HCT116 (cell line): ENCODE data around the gene SCD5. TPM values are rescaled to one million over a fixed set of nuclear protein-coding genes. Genes with fewer than 3 reads are reported as not detected.

Source experiments
- ATAC-seq: fragments of 200-7000 bp; cut with Tn5 transposase; 2 replicates; pipeline ENCODE4 v1.9.1; 2020; ENCODE audit warnings: mild to moderate bottlenecking, moderate library complexity
- BruUV-seq: library from RNA; stranded (reverse); fragments of 400-500 nt; replicated peaks from 2 replicates; lab custom pipeline; 2021; lab: Mats Ljungman, UMichigan
- CTCF ChIA-PET: fragments of 300-600 bp; sonication (Branson Sonifier 250); formaldehyde crosslinking; loops from one replicate; lab custom pipeline; 2021; ENCODE audit warnings: antibody characterized with exemption; lab: Charles Lee
- POLR2A ChIA-PET: fragments of 300-600, 350-600 bp; sonication (Branson Sonifier 250); formaldehyde crosslinking; loops from one replicate; lab custom pipeline; 2021; ENCODE audit warnings: antibody characterized with exemption; lab: Charles Lee
- RAD21 ChIA-PET, 2 experiments: fragments of 300-600 bp; sonication (Branson Sonifier 250); formaldehyde crosslinking; loops; one replicate each; lab custom pipeline; 2023; ENCODE audit warnings: low total read pairs in 2 of 2; ENCODE audit not compliant: uncharacterized antibody in 2 of 2, unreplicated experiment in 2 of 2, low non-redundant PET in 1 of 2; lab: Charles Lee
- DNase-seq: peaks from one replicate; pipeline ENCODE4 v3.0.0-alpha.2; 2010; ENCODE audit warnings: low read depth, low spot score
- H2AFZ ChIP-seq: fragments of 200-600 bp; shearing (Covaris generic), sonication (generic); 2 replicates; pipeline ENCODE4 v1.6.1; 2017; ENCODE audit warnings: low read depth, mixed run types, mixed read lengths, antibody characterized with exemption, low read length; ENCODE audit not compliant: poor library complexity, severe bottlenecking
- H3K27ac ChIP-seq: 2 replicates; pipeline ENCODE4 v1.5.1; 2012; ENCODE audit warnings: low read depth, low read length
- H3K27me3 ChIP-seq: fragments of 200-600 bp; sonication (generic); 2 replicates; pipeline ENCODE4 v1.6.1; 2016; ENCODE audit warnings: mixed run types, low read length, mixed read lengths; ENCODE audit not compliant: insufficient read depth
- H3K36me3 ChIP-seq, 2 experiments: fragments of 200-500 bp in 1 of 2; fragments of 200-600 bp in 1 of 2; sonication (Bioruptor generic) in 1 of 2; sonication (generic) in 1 of 2; 2 replicates each; pipeline versions ENCODE4 v1.5.1 to v1.6.1; 2014 to 2016; ENCODE audit warnings: low read length in 2 of 2, inconsistent platforms in 1 of 2, mixed read lengths in 1 of 2, mixed run types in 1 of 2; ENCODE audit not compliant: insufficient read depth in 2 of 2, control insufficient read depth in 1 of 2
- H3K4me1 ChIP-seq, 2 experiments: fragments of 200-600 bp in 1 of 2; sonication (generic) in 1 of 2; 2 replicates each; pipeline versions ENCODE4 v1.5.1 to v1.6.1; 2012 to 2017; ENCODE audit warnings: low read length in 2 of 2, inconsistent platforms in 1 of 2, mild to moderate bottlenecking in 1 of 2, mixed read lengths in 1 of 2, mixed run types in 1 of 2, moderate library complexity in 1 of 2; ENCODE audit not compliant: insufficient read depth in 2 of 2, control insufficient read depth in 1 of 2
- H3K4me2 ChIP-seq: fragments of 200-600 bp; sonication (generic); 2 replicates; pipeline ENCODE4 v1.6.1; 2017; ENCODE audit warnings: mixed run types, low read length, mixed read lengths
- H3K4me3 ChIP-seq, 2 experiments: fragments of 200-600 bp in 1 of 2; sonication (generic) in 1 of 2; replicated peaks in 1 of 2; 2 replicates each; pipeline ENCODE4 v1.5.1; 2011 to 2016; ENCODE audit warnings: low read length in 2 of 2, control low read depth in 1 of 2, low read depth in 1 of 2, mild to moderate bottlenecking in 1 of 2, mixed read lengths in 1 of 2, mixed run types in 1 of 2
- H3K79me2 ChIP-seq: fragments of 200-600 bp; sonication (generic); 2 replicates; pipeline ENCODE4 v1.6.1; 2017; ENCODE audit warnings: mild to moderate bottlenecking, mixed run types, low read length, moderate library complexity, mixed read lengths; ENCODE audit not compliant: insufficient read depth
- H3K9ac ChIP-seq: fragments of 200-600 bp; sonication (generic); 2 replicates; pipeline ENCODE4 v1.6.1; 2016; ENCODE audit warnings: low read length, mixed read lengths
- H3K9me2 ChIP-seq: fragments of 200-600 bp; sonication (generic), shearing (Covaris generic); 2 replicates; pipeline ENCODE4 v1.6.1; 2017; ENCODE audit warnings: mixed run types, mild to moderate bottlenecking, moderate library complexity; ENCODE audit not compliant: insufficient read depth
- H3K9me3 ChIP-seq, 2 experiments: fragments of 200-500 bp in 1 of 2; fragments of 200-600 bp in 1 of 2; sonication (Bioruptor generic) in 1 of 2; sonication (generic) in 1 of 2; 2 replicates each; pipeline ENCODE4 v1.6.1; 2014 to 2017; ENCODE audit warnings: low read length in 2 of 2, mixed read lengths in 2 of 2, inconsistent platforms in 1 of 2, low read depth in 1 of 2, mild to moderate bottlenecking in 1 of 2, mixed run types in 1 of 2, moderate library complexity in 1 of 2; ENCODE audit not compliant: control insufficient read depth in 1 of 2, insufficient read depth in 1 of 2
- H4K20me1 ChIP-seq: fragments of 200-600 bp; sonication (generic), shearing (Covaris generic); 2 replicates; pipeline ENCODE4 v1.6.1; 2017; ENCODE audit warnings: mixed run types, mild to moderate bottlenecking, moderate library complexity; ENCODE audit not compliant: insufficient read depth
- CBX3 ChIP-seq: IDR thresholded peaks from 2 replicates; pipeline ENCODE4 v1.6.1; 2012; ENCODE audit warnings: low read depth
- CEBPB ChIP-seq: IDR thresholded peaks from 2 replicates; pipeline ENCODE4 v1.6.1; 2012; ENCODE audit warnings: low read depth
- EZH2phosphoT487 ChIP-seq: fragments of 200-600 bp; IDR thresholded peaks from 2 replicates; pipeline ENCODE4 v1.6.1; 2018; ENCODE audit warnings: antibody characterized with exemption, borderline replicate concordance
- SRF ChIP-seq: IDR thresholded peaks from 2 replicates; pipeline ENCODE4 v1.6.1; 2012; ENCODE audit warnings: low read depth
- intact Hi-C: fragments of 100-400 bp; cut with micrococcal nuclease; formaldehyde crosslinking; loops from 2 replicates; pipeline ENCODE4 v1.10.0; 2022
- total RNA-seq: library from RNA; stranded (reverse); gene quantifications from one replicate; pipeline ENCODE4 v1.2.1, GENCODE V29; 2021; ENCODE audit not compliant: unreplicated experiment
- TF ChIP-seq, protein P1 (sequence below): IDR thresholded peaks from 2 replicates; pipeline ENCODE4 v1.6.1; 2011; ENCODE audit warnings: mild to moderate bottlenecking, low read length, moderate library complexity; ENCODE audit not compliant: insufficient replicate concordance; ENCODE audit errors: extremely low read depth

Gene SCD5
- total RNA-seq, 1 experiment from 2014 or later = 21.7 TPM

DNA sequence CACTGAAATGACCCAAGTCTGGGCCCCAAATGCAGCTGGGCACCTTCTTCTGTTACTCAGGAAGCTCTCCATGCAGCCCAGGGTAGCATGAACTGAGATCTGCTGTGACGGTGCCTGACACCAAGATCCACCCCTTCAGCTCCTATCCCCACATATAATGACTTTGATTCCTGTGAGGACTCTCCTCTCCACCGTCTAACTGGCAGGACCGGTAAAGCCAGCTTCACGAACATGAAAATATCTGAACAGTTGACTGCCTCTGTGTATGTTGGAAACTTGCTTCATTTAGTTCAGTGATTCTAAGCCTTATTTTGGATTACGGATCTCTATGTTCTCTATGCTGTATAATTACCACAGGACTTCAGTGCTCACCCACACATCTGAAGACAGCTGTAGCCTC lies 121.3 kb downstream of the SCD5 start:
- DNase-seq (no peak), ATAC-seq (no peak)
- Histone ChIP-seq H3K4me3 (no peak overlapping the region), H3K36me3 (no peaks in the 10 kb centered on the region), H3K79me2 (no peaks in the 10 kb centered on the region), H3K4me2 (no peak overlapping the region), H3K27me3 (no peaks in the 10 kb centered on the region), H3K27ac (no peak overlapping the region), H3K9me2 (no peaks in the 10 kb centered on the region; the same call in 1 of the 2 replicates), H4K20me1 (no peaks in the 10 kb centered on the region), H3K9ac (no peak overlapping the region), H2AFZ (no peak overlapping the region), H3K9me3 (no peaks in the 10 kb centered on the region), H3K4me1 (no peaks in the 10 kb centered on the region)
- ChIA-PET RAD21 (no interaction called here), POLR2A (no interaction called here), CTCF (no interaction called here)
- BruUV-seq = no TSS peak
- TF ChIP-seq EZH2phosphoT487 (no peak), CEBPB (no peak)
- TF ChIP-seq, protein P1, sequence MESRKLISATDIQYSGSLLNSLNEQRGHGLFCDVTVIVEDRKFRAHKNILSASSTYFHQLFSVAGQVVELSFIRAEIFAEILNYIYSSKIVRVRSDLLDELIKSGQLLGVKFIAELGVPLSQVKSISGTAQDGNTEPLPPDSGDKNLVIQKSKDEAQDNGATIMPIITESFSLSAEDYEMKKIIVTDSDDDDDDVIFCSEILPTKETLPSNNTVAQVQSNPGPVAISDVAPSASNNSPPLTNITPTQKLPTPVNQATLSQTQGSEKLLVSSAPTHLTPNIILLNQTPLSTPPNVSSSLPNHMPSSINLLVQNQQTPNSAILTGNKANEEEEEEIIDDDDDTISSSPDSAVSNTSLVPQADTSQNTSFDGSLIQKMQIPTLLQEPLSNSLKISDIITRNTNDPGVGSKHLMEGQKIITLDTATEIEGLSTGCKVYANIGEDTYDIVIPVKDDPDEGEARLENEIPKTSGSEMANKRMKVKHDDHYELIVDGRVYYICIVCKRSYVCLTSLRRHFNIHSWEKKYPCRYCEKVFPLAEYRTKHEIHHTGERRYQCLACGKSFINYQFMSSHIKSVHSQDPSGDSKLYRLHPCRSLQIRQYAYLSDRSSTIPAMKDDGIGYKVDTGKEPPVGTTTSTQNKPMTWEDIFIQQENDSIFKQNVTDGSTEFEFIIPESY = no peak
- intact Hi-C loops = no loop called here

DNA sequence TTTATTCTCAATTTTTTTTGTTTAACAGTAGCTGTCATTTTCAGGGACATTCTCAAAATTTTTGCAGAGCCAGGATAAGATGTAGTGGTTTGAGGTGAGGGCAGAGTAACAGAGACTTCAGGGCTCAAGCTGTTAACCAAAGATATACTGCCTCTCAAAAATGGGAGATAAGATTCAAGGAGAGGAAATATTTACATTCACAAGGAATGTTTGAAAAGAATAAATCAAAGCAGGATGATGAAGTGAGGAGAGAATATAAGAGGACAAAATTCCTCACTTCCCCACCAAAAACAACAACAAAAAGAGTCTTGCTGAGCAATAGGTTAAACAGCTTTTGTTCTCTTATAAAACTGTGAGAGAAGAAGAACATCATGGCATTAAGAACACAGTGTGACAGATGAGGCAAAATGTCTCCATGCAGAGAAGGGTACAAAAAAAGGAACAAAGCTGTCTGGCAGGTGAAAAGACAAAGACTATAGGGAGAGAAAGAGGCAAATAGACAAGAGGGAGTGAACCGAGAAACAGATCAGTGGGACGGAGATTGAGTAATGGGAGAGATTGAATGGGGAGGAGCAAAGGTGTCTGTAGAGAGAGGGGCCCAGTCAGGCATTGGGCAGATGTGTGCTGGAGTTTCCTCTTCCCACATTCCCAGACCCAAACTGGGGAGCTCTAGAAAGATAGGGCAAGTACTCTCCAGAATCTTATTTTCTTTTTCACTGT lies 130.7 kb downstream of the SCD5 start:
- ChIA-PET POLR2A (no interaction called here), CTCF (no interaction called here), RAD21 (no interaction called here)
- no peak overlapping the region for H3K27ac ChIP-seq
- H3K27me3 ChIP-seq = no peaks in the 10 kb centered on the region
- DNase-seq (no peak), ATAC-seq (no peak)
- no peak overlapping the region for H3K4me2 ChIP-seq
- no peak overlapping the region for H3K4me3 ChIP-seq
- H3K79me2 ChIP-seq = no peaks in the 10 kb centered on the region
- H3K4me1 ChIP-seq = no peaks in the 10 kb centered on the region
- no peaks in the 10 kb centered on the region for H4K20me1 ChIP-seq
- no peaks in the 10 kb centered on the region for H3K9me2 ChIP-seq
- H3K36me3 ChIP-seq = no peaks in the 10 kb centered on the region
- H2AFZ ChIP-seq = no peak overlapping the region
- H3K9me3 ChIP-seq = no peaks in the 10 kb centered on the region
- H3K9ac ChIP-seq = no peak overlapping the region
- TF ChIP-seq SRF (no peak), CBX3 (no peak)
- intact Hi-C loops = no loop called here
- BruUV-seq = no TSS peak
